AG09309 (cell line): ENCODE data around the gene TMEM117.

Experiments used
- DNase-seq: peaks from one replicate; pipeline ENCODE4 v3.0.0-alpha.2; 2010; ENCODE audit warnings: low read depth
- H3K4me3 ChIP-seq: 2 replicates; pipeline ENCODE4 v1.5.1; 2011; ENCODE audit warnings: mild to moderate bottlenecking, low read depth, low read length, moderate library complexity; ENCODE audit not compliant: control insufficient read depth
- TF ChIP-seq, protein P1 (sequence below): IDR thresholded peaks from 2 replicates; pipeline ENCODE4 v1.5.1; 2011; ENCODE audit warnings: mild to moderate bottlenecking, low read depth, low read length, inconsistent platforms; ENCODE audit not compliant: insufficient read depth, control insufficient read depth; ENCODE audit errors: missing control alignments

The TMEM117 gene

GRCh38 chr12:43848786-43849185, 12.9 kb downstream of the TMEM117 start:
- no peak overlapping the region for H3K4me3 ChIP-seq
- DNase-seq, result no peak

GRCh38 chr12:43852744-43853143, 16.9 kb downstream of the TMEM117 start:
- TF ChIP-seq, protein P1, sequence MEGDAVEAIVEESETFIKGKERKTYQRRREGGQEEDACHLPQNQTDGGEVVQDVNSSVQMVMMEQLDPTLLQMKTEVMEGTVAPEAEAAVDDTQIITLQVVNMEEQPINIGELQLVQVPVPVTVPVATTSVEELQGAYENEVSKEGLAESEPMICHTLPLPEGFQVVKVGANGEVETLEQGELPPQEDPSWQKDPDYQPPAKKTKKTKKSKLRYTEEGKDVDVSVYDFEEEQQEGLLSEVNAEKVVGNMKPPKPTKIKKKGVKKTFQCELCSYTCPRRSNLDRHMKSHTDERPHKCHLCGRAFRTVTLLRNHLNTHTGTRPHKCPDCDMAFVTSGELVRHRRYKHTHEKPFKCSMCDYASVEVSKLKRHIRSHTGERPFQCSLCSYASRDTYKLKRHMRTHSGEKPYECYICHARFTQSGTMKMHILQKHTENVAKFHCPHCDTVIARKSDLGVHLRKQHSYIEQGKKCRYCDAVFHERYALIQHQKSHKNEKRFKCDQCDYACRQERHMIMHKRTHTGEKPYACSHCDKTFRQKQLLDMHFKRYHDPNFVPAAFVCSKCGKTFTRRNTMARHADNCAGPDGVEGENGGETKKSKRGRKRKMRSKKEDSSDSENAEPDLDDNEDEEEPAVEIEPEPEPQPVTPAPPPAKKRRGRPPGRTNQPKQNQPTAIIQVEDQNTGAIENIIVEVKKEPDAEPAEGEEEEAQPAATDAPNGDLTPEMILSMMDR, result no peak
- no peak overlapping the region for H3K4me3 ChIP-seq
- no peak for DNase-seq

More at GRCh38 chr12:43848786-43849185, 12.9 kb downstream of the TMEM117 start:
- TF ChIP-seq, protein P1, result no peak

- TF ChIP-seq, protein P1, result no peak
- H3K4me3 ChIP-seq, result no peak overlapping the region
- DNase-seq, result no peak
Measured at GRCh38 chr12:43856972-43857371, 21.1 kb downstream of the TMEM117 start.

- no peak overlapping the region for H3K4me3 ChIP-seq
- DNase-seq, result no peak
- TF ChIP-seq, protein P1, result no peak
Measured at GRCh38 chr12:43858096-43858495, 22.2 kb downstream of the TMEM117 start.

DNA sequence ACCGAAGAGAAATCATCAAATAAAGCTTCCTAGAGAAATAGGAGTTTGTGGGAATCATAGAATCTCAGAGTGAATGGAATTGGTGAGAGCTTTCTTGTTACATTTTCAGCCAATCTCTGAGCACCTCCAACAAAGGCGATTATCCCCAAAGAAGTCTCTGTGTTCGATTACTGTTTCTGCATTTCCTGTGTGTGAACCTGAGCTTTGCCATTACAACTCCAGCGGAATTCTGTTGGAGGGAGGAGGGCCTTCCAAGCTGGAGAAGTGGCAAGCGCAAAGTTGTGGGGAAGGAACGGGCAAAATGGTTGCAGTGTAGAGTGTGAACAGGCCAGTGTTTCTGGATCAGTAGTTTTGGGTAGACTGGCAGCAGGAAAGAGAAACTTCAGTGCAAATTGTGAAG, 23.1 kb downstream of the TMEM117 start:
- TF ChIP-seq, protein P1, result no peak
- no peak overlapping the region for H3K4me3 ChIP-seq
- DNase-seq, result no peak

GRCh38 chr12:43861015-43861839, 25.3 kb downstream of the TMEM117 start:
- no peak overlapping the region for H3K4me3 ChIP-seq
- DNase-seq, result no peak
- TF ChIP-seq, protein P1, result no peak
